Neural cell (in vitro differentiated cells): ENCODE results near the gene ZFR. TPM values are rescaled to one million over a fixed set of nuclear protein-coding genes. Genes with fewer than 3 reads are reported as not detected.

Experiments used
- H2AFZ ChIP-seq: fragments of 200-600, 300-800 bp; sonication (generic), shearing (Covaris generic); 2 replicates; pipeline ENCODE4 v1.6.0; 2014; ENCODE audit warnings: low read depth, mild to moderate bottlenecking, antibody characterized with exemption, low read length, moderate library complexity
- H3F3A ChIP-seq: fragments of 200-600 bp; shearing (Covaris generic); 2 replicates; pipeline ENCODE4 v1.6.1; 2016; ENCODE audit warnings: mild to moderate bottlenecking, moderate library complexity, mixed read lengths, antibody characterized with exemption, low read length; ENCODE audit not compliant: insufficient read depth, poor library complexity, severe bottlenecking
- H3K27ac ChIP-seq: fragments of 200-600, 300-800 bp; sonication (generic), shearing (Covaris generic); 2 replicates; pipeline ENCODE4 v1.5.1; 2014; ENCODE audit warnings: mild to moderate bottlenecking, low read length, moderate library complexity
- H3K27me3 ChIP-seq: fragments of 300-800, 200-600 bp; sonication (generic), shearing (Covaris generic); 2 replicates; pipeline ENCODE4 v1.6.0; 2014; ENCODE audit warnings: mild to moderate bottlenecking, low read depth, low read length, moderate library complexity; ENCODE audit not compliant: insufficient read depth
- H3K36me3 ChIP-seq: fragments of 300-800, 200-600 bp; sonication (generic), shearing (Covaris generic); 2 replicates; pipeline ENCODE4 v1.5.1; 2014; ENCODE audit warnings: mild to moderate bottlenecking, antibody characterized with exemption, low read length, moderate library complexity; ENCODE audit not compliant: insufficient read depth
- H3K4me2 ChIP-seq: fragments of 300-800, 200-600 bp; sonication (generic), shearing (Covaris generic); 2 replicates; pipeline ENCODE4 v1.6.0; 2014; ENCODE audit warnings: mild to moderate bottlenecking, low read length
- H3K4me3 ChIP-seq: fragments of 300-800, 200-600 bp; sonication (generic), shearing (Covaris generic); 2 replicates; pipeline ENCODE4 v1.5.1; 2014; ENCODE audit warnings: mild to moderate bottlenecking, low read length, moderate library complexity
- H3K79me2 ChIP-seq: fragments of 200-600 bp; shearing (Covaris generic); replicated peaks from 2 replicates; pipeline ENCODE4 v1.6.0; 2014; ENCODE audit warnings: mild to moderate bottlenecking, low read length, moderate library complexity; ENCODE audit not compliant: insufficient read depth
- H3K9ac ChIP-seq: fragments of 300-800, 200-600 bp; sonication (generic), shearing (Covaris generic); 2 replicates; pipeline ENCODE4 v1.6.1; 2016; ENCODE audit warnings: mild to moderate bottlenecking, low read length, mixed read lengths
- H3K9me2 ChIP-seq: fragments of 200-600 bp; shearing (Covaris generic); 2 replicates; pipeline ENCODE4 v1.6.1; 2016; ENCODE audit warnings: mild to moderate bottlenecking, low read length, mixed read lengths; ENCODE audit not compliant: insufficient read depth
- H3K9me3 ChIP-seq: fragments of 200-600, 300-800 bp; sonication (generic), shearing (Covaris generic); 2 replicates; pipeline ENCODE4 v1.6.1; 2016; ENCODE audit warnings: mild to moderate bottlenecking, mixed run types, low read length, moderate library complexity, mixed read lengths
- H4K20me1 ChIP-seq: fragments of 200-600 bp; shearing (Covaris generic); 2 replicates; pipeline ENCODE4 v1.6.1; 2016; ENCODE audit warnings: mild to moderate bottlenecking, mixed run types; ENCODE audit not compliant: insufficient read depth
- CTCF ChIP-seq: fragments of 450-650 bp; IDR thresholded peaks from 2 replicates; pipeline ENCODE4 v1.5.1; 2014; ENCODE audit warnings: antibody characterized with exemption, mild to moderate bottlenecking, moderate library complexity; ENCODE audit not compliant: poor library complexity, severe bottlenecking
- EP300 ChIP-seq: fragments of 450-650 bp; conservative IDR thresholded peaks from 2 replicates; pipeline ENCODE4 v1.6.1; 2014; ENCODE audit warnings: antibody characterized with exemption, mild to moderate bottlenecking, moderate library complexity; ENCODE audit not compliant: poor library complexity, severe bottlenecking
- EZH2 ChIP-seq: fragments of 200-600, 300-800 bp; shearing (Covaris generic), sonication (generic); IDR thresholded peaks from 2 replicates; pipeline ENCODE4 v1.6.1; 2014; ENCODE audit warnings: antibody characterized with exemption, low read length, borderline replicate concordance, mild to moderate bottlenecking; ENCODE audit not compliant: insufficient read depth, poor library complexity, severe bottlenecking
- MXI1 ChIP-seq: fragments of 450-650 bp; conservative IDR thresholded peaks from 2 replicates; pipeline ENCODE4 v1.6.1; 2014; ENCODE audit warnings: antibody characterized with exemption, mild to moderate bottlenecking; ENCODE audit not compliant: poor library complexity, severe bottlenecking
- POLR2AphosphoS5 ChIP-seq: IDR thresholded peaks from 2 replicates; pipeline ENCODE4 v1.6.1; 2012
- RAD21 ChIP-seq: fragments of 450-650 bp; conservative IDR thresholded peaks from 2 replicates; pipeline ENCODE4 v1.6.1; 2014; ENCODE audit warnings: antibody characterized with exemption, mild to moderate bottlenecking, moderate library complexity
- REST ChIP-seq: IDR thresholded peaks from 2 replicates; pipeline ENCODE4 v1.6.1; 2012; ENCODE audit warnings: borderline replicate concordance
- SMC3 ChIP-seq: fragments of 450-650 bp; conservative IDR thresholded peaks from 2 replicates; pipeline ENCODE4 v1.6.1; 2014; ENCODE audit warnings: antibody characterized with exemption, mild to moderate bottlenecking, moderate library complexity; ENCODE audit not compliant: poor library complexity
- TAF1 ChIP-seq: IDR thresholded peaks from 2 replicates; pipeline ENCODE4 v1.6.1; 2012; ENCODE audit warnings: low read depth
- polyA plus RNA-seq: library from polyadenylated mRNA; depleted of rRNA; stranded (reverse); fragments of >200 nt; gene quantifications from 2 replicates; pipeline ENCODE4 v1.2.3, GENCODE V29; 2014

The ZFR gene
- polyA plus RNA-seq, 1 donor from 2014 or later = 141 TPM

- no peak overlapping the region for H3K9ac ChIP-seq
- H3K27ac ChIP-seq = no peak overlapping the region
- no peaks in the 10 kb centered on the region for H3K27me3 ChIP-seq
- H2AFZ ChIP-seq = no peak overlapping the region
- H3K9me3 ChIP-seq = no peaks in the 10 kb centered on the region
- H3K36me3 ChIP-seq = peaks cover 4% of the 10 kb centered on the region
- no peaks in the 10 kb centered on the region for H4K20me1 ChIP-seq
- peaks cover 88% of the 10 kb centered on the region for H3K79me2 ChIP-seq
- no peak overlapping the region for H3K4me3 ChIP-seq
- no peaks in the 10 kb centered on the region for H3F3A ChIP-seq
- no peak overlapping the region for H3K4me2 ChIP-seq
- no peaks in the 10 kb centered on the region for H3K9me2 ChIP-seq
- no peak for TF ChIP-seq RAD21
- TF ChIP-seq REST = no peak
- TF ChIP-seq CTCF = no peak
- TF ChIP-seq EP300 = no peak
- no peak for TF ChIP-seq MXI1
- no peak for TF ChIP-seq EZH2
- TF ChIP-seq TAF1 = no peak
- no peak for TF ChIP-seq POLR2AphosphoS5
- no peak for TF ChIP-seq SMC3
Measured at GRCh38 chr5:32435383-32435782, 9.2 kb downstream of the ZFR start.

- no peaks in the 10 kb centered on the region for H3K9me2 ChIP-seq
- H3K27ac ChIP-seq = no peak overlapping the region
- H3K36me3 ChIP-seq = peaks cover under 1% of the 10 kb centered on the region
- H3K27me3 ChIP-seq = no peaks in the 10 kb centered on the region
- TF ChIP-seq CTCF (no peak), POLR2AphosphoS5 (no peak), REST (no peak), RAD21 (no peak)
- H3K9ac ChIP-seq = no peak overlapping the region
- no peak overlapping the region for H3K4me3 ChIP-seq
- no peaks in the 10 kb centered on the region for H3F3A ChIP-seq
- H2AFZ ChIP-seq = no peak overlapping the region
- H4K20me1 ChIP-seq = no peaks in the 10 kb centered on the region
- no peaks in the 10 kb centered on the region for H3K9me3 ChIP-seq
- no peak overlapping the region for H3K4me2 ChIP-seq
- peaks cover 88% of the 10 kb centered on the region for H3K79me2 ChIP-seq
Measured at GRCh38 chr5:32434221-32434620, 10.3 kb downstream of the ZFR start.
